Peyer's patch (tissue), 4 donors: ENCODE measurements around the gene RAX2. TPM values are rescaled to one million over a fixed set of nuclear protein-coding genes. Genes with fewer than 3 reads are reported as not detected.
A peak's percentile ranks its signal among the peaks of the same experiment; 100 is the strongest.

Experiments
- DNase-seq, 3 donors: peaks; one replicate each; pipeline ENCODE4 v3.0.0-alpha.2; 2017 to 2019
- H3K27ac ChIP-seq, 4 donors: fragments of 200-600 bp; sonication (generic); one replicate each; pipeline ENCODE4 v1.5.1; 2016 to 2019
- H3K27me3 ChIP-seq, 2 donors: fragments of 200-600 bp; sonication (generic); one replicate each; pipeline ENCODE4 v1.5.1; 2019
- H3K36me3 ChIP-seq, 3 donors: fragments of 200-600 bp; sonication (generic); one replicate each; pipeline ENCODE4 v1.5.1; 2016 to 2019
- H3K4me1 ChIP-seq, 4 donors: fragments of 200-600 bp; sonication (generic); one replicate each; pipeline ENCODE4 v1.5.1; 2016 to 2019
- H3K4me3 ChIP-seq, 4 donors: fragments of 200-600 bp; sonication (generic); 1 replicate in 3 of 4; 2 replicates in 1 of 4; pipeline ENCODE4 v1.5.1; 2016 to 2019; ENCODE audit warnings: mild to moderate bottlenecking in 1 of 4
- H3K9me3 ChIP-seq, 4 donors: fragments of 200-600 bp; sonication (generic); one replicate each; pipeline ENCODE4 v1.5.1; 2016 to 2019; ENCODE audit warnings: mild to moderate bottlenecking in 1 of 4
- POLR2A ChIP-seq, 2 donors: fragments of 450-650 bp; IDR thresholded peaks; one replicate each; pipeline ENCODE4 v1.5.1; 2017; ENCODE audit warnings: antibody characterized with exemption in 2 of 2, mild to moderate bottlenecking in 2 of 2, moderate library complexity in 2 of 2
- total RNA-seq, 4 donors: library from RNA; depleted of rRNA; stranded (reverse); fragments of >200 nt; gene quantifications; one replicate each; pipeline ENCODE4 v1.1.0, GENCODE V29; 2016
- TF ChIP-seq, protein P1 (sequence below), 6 experiments: fragments of 450-650 bp in 4 of 6; fragments of 200-600 bp in 2 of 6; sonication (generic) in 1 of 6; IDR thresholded peaks; one replicate each; pipeline ENCODE4 v1.5.1; 2017 to 2019; ENCODE audit warnings: antibody characterized with exemption in 6 of 6, mild to moderate bottlenecking in 3 of 6, moderate library complexity in 1 of 6

RAX2 gene
- total RNA-seq, 4 donors from 2014 or later: not detected

DNA sequence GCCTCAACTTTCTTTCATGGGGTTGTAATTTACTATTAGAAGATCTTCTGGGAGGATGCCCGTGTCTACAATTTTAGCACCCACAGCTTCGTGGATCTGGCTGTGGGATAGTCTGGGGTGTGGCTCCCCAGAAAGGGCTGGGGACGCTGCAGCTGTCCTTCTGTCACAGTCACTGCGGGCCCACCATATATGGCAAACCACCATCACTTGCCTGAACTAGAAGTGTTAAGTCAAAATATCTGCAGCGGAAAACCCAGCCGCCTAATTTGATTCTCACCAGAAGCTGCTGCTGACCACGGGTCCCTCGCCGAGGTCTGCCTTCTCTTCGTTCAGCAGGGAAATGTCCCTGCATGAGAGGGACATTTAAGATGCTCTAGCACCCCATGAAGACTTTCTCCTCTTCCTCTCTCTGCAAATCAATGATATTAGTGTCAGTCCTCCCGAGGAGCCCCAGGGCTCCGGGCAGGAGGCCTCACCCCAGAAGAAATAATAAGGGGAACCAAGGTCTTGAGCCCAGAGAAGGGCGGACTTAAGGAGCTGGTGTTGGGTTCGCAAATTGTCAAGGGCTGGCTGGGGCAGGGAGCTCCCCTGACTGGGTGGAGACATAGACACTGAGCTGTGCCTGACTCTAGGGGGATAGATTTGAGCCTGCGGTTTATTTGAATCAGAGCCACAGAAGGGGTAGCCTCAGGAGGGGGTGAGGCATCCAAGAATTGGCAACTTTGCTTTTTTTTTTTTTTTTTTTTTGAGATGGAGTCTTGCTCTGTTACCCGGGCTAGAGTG, 17.2 kb upstream of the RAX2 start:
- peak in 1 of 3 donors; percentile 34 for DNase-seq
- H3K4me3 ChIP-seq: no peak overlapping the region
- H3K27ac ChIP-seq: no peak overlapping the region
- peaks cover 0 to 12% (median 4%) of the 10 kb centered on the region in 4 donors for H3K4me1 ChIP-seq
- no peaks in the 10 kb centered on the region for H3K27me3 ChIP-seq
- TF ChIP-seq, protein P1, sequence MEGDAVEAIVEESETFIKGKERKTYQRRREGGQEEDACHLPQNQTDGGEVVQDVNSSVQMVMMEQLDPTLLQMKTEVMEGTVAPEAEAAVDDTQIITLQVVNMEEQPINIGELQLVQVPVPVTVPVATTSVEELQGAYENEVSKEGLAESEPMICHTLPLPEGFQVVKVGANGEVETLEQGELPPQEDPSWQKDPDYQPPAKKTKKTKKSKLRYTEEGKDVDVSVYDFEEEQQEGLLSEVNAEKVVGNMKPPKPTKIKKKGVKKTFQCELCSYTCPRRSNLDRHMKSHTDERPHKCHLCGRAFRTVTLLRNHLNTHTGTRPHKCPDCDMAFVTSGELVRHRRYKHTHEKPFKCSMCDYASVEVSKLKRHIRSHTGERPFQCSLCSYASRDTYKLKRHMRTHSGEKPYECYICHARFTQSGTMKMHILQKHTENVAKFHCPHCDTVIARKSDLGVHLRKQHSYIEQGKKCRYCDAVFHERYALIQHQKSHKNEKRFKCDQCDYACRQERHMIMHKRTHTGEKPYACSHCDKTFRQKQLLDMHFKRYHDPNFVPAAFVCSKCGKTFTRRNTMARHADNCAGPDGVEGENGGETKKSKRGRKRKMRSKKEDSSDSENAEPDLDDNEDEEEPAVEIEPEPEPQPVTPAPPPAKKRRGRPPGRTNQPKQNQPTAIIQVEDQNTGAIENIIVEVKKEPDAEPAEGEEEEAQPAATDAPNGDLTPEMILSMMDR (IDR thresholded peaks at IDR 0.05): no peak
- TF ChIP-seq POLR2A (IDR thresholded peaks at IDR 0.05): no peak
- no peaks in the 10 kb centered on the region for H3K9me3 ChIP-seq
- no peaks in the 10 kb centered on the region for H3K36me3 ChIP-seq

DNA sequence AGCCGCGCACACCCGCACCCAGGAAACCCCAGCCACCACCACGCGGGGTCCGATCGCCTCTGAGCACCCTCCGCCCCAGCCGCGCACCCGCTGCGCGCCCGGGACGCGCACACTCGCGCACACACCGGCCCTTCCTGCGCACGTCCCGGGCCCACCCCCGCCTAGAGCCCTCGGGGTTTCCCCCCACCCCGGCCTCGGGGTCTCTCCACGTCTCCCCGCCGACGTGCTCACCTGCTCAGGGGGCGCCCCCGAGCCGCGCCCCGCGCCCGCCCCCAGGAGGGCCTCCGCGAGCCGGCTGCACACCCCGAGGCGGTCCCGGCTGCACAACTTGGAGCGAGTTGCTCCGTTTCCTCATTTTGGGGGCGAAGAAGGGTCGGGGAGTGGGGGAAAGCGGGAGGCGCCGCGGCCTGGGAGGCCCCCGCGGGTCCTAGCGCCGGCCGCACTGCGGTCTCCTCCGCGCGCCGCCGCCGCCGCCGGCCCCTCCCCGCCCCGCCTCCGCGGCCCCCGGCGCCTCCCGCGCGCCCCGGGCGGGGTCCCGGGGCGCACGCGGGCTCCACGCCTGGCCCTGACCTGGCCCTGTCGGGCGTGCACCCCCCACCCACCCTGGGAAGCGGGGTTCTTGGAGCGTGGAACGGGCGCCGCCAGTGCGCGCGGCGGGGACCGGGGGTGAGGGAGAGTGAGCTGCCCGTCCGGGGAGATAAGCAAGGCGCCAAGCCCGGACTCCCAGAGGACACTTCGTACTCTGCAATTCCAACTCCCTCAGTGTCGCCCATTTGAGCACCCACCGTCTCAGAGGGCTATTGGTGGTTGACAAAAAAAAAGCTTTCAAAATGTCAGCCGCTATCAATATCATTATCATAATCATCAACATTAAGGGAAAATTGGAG, 14.2 kb upstream of the RAX2 start, which contains the start of gene MATK:
MATK (minus strand) TSS at position 444 of the 887 bp plus-strand sequence. CDS start 1,246 bp downstream, outside the sequence.
- Histone ChIP-seq H3K27me3 (no peaks in the 10 kb centered on the region), H3K27ac (peak within 1 kb of the TSS in 3 of 4 donors; percentile 43 to 52 (median 43)), H3K4me1 (peaks cover 0 to 12% (median 4%) of the 10 kb centered on the region in 4 donors), H3K36me3 (no peaks in the 10 kb centered on the region), H3K9me3 (peaks cover 0 to 20% (median 9%) of the 10 kb centered on the region in 4 donors), H3K4me3 (peak within 1 kb of the TSS; percentile 26 to 60 (median 54))
- TF ChIP-seq, protein P1 (IDR thresholded peaks at IDR 0.05): no peak
- TF ChIP-seq POLR2A (IDR thresholded peaks at IDR 0.05): no peak
- no peak for DNase-seq

DNA sequence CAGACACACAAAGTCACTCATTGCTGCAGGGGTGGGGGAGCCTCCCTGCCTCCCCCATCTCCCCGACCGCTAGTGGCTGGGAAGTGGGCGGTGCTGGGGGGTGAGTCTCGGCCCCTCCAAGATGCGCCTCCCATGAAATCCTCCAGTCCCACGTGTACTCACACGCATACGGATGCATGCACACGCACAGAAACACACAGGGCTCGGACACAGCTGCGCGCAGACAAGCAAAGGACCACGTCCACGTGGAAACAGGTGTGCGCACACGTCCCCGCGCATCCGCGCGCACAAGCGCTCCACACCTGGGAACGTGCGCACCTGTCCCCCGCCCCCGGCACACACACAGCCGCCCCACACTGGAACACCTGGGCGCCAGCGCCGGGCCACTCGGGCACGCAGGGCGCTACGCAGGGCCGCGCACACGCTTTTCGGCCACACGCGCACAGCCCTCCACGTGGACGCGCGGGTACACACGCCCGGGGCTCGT, 13.5 kb upstream of the RAX2 start:
- H3K27ac ChIP-seq: peak overlapping the region in 3 of 4 donors; percentile 43 to 52 (median 43)
- H3K27me3 ChIP-seq: no peaks in the 10 kb centered on the region
- DNase-seq: no peak
- H3K4me1 ChIP-seq: peaks cover 0 to 12% (median 4%) of the 10 kb centered on the region in 4 donors
- H3K4me3 ChIP-seq: peak overlapping the region; percentile 26 to 60 (median 54)
- no peaks in the 10 kb centered on the region for H3K36me3 ChIP-seq
- TF ChIP-seq, protein P1 (IDR thresholded peaks at IDR 0.05): no peak
- no peak for TF ChIP-seq POLR2A (IDR thresholded peaks at IDR 0.05)
- peaks cover 0 to 23% (median 10%) of the 10 kb centered on the region in 4 donors for H3K9me3 ChIP-seq

DNA sequence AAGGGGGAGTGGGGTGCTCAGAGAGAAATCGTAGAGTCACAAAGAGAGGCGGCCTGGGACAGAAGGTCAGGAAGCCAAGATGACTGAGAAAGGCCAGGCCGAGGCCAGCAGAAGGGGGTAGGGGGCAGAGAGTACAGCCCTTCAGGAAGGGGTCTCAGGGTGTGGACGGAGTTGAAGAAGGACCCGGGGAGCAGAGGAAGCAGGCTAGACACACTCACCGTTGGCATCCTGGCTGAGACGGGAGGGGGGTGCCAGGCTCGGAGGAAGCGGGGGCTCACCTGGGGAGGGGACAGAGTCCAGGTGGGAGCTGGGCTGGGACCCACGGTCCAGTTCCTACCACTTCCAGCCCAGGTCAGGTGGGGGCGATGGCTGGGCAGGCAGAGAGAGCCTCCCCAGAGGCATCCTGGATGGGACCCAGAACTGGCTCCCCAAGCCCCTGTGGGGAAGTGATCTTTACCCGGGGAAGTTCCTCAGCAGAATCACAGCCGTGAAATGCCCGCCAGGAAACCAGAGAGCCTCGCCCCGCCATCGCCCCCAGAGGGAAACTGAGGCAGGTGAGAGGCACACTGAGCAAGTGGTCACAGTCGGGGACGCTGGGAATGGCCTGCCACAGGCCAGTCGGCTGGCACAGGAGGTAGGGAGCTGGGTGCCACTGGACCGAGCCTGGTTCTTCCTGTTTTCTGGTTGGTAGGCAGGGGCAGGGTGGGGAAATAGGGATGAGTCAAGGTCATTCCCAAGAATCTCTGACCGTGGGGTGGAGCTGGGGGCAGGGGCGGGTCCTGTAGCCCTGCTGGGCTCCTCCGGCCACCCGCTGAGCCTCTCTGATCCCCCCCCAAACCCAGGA, 12.8 kb upstream of the RAX2 start:
- H3K4me3 ChIP-seq: peak overlapping the region; percentile 26 to 60 (median 54)
- H3K36me3 ChIP-seq: no peaks in the 10 kb centered on the region
- DNase-seq: no peak
- H3K27ac ChIP-seq: no peak overlapping the region
- H3K9me3 ChIP-seq: peaks cover 0 to 23% (median 10%) of the 10 kb centered on the region in 4 donors
- TF ChIP-seq, protein P1 (IDR thresholded peaks at IDR 0.05): no peak
- no peak for TF ChIP-seq POLR2A (IDR thresholded peaks at IDR 0.05)
- H3K4me1 ChIP-seq: peaks cover 0 to 12% (median 4%) of the 10 kb centered on the region in 4 donors
- no peaks in the 10 kb centered on the region for H3K27me3 ChIP-seq
